Neural crest cell (in vitro differentiated cells): ENCODE measurements around the gene AOC3. TPM values are rescaled to one million over a fixed set of nuclear protein-coding genes. Genes with fewer than 3 reads are reported as not detected.
A peak's percentile ranks its signal among the peaks of the same experiment; 100 is the strongest.

Source experiments
- DNase-seq: peaks from one replicate; pipeline ENCODE4 v3.0.0; 2021; ENCODE audit warnings: low read depth, mixed read lengths, low spot score
- H3K27ac Mint-ChIP-seq: one replicate; pipeline ENCODE4 v1.8.0; 2021; ENCODE audit warnings: mild to moderate bottlenecking, mixed read lengths; ENCODE audit not compliant: unreplicated experiment
- H3K27me3 Mint-ChIP-seq: 2 replicates; pipeline ENCODE4 v1.8.0; 2021; ENCODE audit warnings: low read depth, mild to moderate bottlenecking, mixed read lengths
- H3K36me3 Mint-ChIP-seq: 2 replicates; pipeline ENCODE4 v1.8.0; 2021; ENCODE audit warnings: low read depth, mild to moderate bottlenecking, mixed read lengths
- H3K4me1 Mint-ChIP-seq: 2 replicates; pipeline ENCODE4 v1.8.0; 2021; ENCODE audit warnings: mixed read lengths
- H3K4me3 Mint-ChIP-seq: one replicate; pipeline ENCODE4 v1.8.0; 2021; ENCODE audit warnings: mild to moderate bottlenecking, mixed read lengths
- H3K9me3 Mint-ChIP-seq: 2 replicates; pipeline ENCODE4 v1.8.0; 2021; ENCODE audit warnings: mixed read lengths
- total RNA-seq: library from RNA; stranded (reverse); gene quantifications from 2 replicates; pipeline ENCODE4 v1.2.1, GENCODE V29; 2021
- TF ChIP-seq, protein P1 (sequence below): fragments of 200-600 bp; sonication (generic); conservative IDR thresholded peaks from 2 replicates; pipeline ENCODE4 v1.5.0; 2021; ENCODE audit warnings: antibody characterized with exemption, mild to moderate bottlenecking

The AOC3 gene
- total RNA-seq, 1 donor from 2014 or later, result 1.1 TPM

- peaks cover 34% of the 10 kb centered on the region for H3K27me3 Mint-ChIP-seq
- no peak overlapping the region for H3K27ac Mint-ChIP-seq
- peak overlapping the region; percentile 29 for H3K4me3 Mint-ChIP-seq
- TF ChIP-seq, protein P1, sequence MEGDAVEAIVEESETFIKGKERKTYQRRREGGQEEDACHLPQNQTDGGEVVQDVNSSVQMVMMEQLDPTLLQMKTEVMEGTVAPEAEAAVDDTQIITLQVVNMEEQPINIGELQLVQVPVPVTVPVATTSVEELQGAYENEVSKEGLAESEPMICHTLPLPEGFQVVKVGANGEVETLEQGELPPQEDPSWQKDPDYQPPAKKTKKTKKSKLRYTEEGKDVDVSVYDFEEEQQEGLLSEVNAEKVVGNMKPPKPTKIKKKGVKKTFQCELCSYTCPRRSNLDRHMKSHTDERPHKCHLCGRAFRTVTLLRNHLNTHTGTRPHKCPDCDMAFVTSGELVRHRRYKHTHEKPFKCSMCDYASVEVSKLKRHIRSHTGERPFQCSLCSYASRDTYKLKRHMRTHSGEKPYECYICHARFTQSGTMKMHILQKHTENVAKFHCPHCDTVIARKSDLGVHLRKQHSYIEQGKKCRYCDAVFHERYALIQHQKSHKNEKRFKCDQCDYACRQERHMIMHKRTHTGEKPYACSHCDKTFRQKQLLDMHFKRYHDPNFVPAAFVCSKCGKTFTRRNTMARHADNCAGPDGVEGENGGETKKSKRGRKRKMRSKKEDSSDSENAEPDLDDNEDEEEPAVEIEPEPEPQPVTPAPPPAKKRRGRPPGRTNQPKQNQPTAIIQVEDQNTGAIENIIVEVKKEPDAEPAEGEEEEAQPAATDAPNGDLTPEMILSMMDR, result no peak
- H3K4me1 Mint-ChIP-seq, result peaks cover 19% of the 10 kb centered on the region
- no peak for DNase-seq
- H3K36me3 Mint-ChIP-seq, result no peaks in the 10 kb centered on the region
- no peaks in the 10 kb centered on the region for H3K9me3 Mint-ChIP-seq
These were observed 23.5 kb upstream of the AOC3 start for GRCh38 chr17:42827472-42827871.

- Mint-ChIP-seq H3K27ac (no peak overlapping the region), H3K4me1 (peaks cover 21% of the 10 kb centered on the region), H3K4me3 (peak overlapping the region; percentile 65), H3K36me3 (no peaks in the 10 kb centered on the region), H3K27me3 (peaks cover 30% of the 10 kb centered on the region), H3K9me3 (no peaks in the 10 kb centered on the region)
- TF ChIP-seq, protein P1, result no peak
- no peak for DNase-seq
These were observed 20.0 kb upstream of the AOC3 start for GRCh38 chr17:42830971-42831370.

DNA sequence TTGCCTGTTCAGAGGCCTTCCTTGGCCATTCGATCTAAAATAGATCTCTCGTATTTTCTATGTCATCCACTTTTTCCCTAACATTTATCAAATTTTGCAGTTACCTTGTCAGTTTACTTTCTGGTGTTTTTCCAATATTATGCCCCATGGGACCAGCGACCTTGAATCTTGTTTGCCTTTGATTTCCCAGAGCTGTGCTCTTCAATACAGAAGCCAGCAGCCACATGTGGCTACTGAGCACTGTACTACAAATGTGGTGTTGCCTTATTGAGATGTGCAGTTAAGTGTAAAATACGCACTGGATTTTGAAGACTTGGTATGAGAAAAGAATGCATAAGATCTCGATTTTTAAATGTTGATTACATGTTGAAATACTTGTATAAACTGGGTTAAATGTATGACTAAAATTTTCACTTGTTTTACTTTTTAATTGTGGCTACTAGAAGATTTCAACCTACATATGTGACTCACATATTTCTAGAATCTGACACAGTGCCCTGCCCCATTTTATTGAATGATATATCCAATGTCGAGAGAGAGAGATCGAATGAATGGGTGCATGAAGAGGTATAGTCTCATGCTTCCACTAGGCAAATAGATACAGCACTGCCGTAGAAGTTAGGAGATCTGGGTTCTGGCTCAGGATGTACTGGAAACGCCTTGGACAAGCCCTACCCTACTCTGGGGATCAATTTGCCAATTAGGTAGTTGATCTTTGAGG lies 18.6 kb upstream of the AOC3 start:
- Mint-ChIP-seq H3K9me3 (no peaks in the 10 kb centered on the region), H3K27ac (peak overlapping the region; percentile 99), H3K4me3 (peak overlapping the region; percentile 97), H3K36me3 (peaks cover 3% of the 10 kb centered on the region), H3K27me3 (peaks cover 20% of the 10 kb centered on the region), H3K4me1 (peaks cover 21% of the 10 kb centered on the region)
- DNase-seq, result no peak
- TF ChIP-seq, protein P1, result no peak

DNA sequence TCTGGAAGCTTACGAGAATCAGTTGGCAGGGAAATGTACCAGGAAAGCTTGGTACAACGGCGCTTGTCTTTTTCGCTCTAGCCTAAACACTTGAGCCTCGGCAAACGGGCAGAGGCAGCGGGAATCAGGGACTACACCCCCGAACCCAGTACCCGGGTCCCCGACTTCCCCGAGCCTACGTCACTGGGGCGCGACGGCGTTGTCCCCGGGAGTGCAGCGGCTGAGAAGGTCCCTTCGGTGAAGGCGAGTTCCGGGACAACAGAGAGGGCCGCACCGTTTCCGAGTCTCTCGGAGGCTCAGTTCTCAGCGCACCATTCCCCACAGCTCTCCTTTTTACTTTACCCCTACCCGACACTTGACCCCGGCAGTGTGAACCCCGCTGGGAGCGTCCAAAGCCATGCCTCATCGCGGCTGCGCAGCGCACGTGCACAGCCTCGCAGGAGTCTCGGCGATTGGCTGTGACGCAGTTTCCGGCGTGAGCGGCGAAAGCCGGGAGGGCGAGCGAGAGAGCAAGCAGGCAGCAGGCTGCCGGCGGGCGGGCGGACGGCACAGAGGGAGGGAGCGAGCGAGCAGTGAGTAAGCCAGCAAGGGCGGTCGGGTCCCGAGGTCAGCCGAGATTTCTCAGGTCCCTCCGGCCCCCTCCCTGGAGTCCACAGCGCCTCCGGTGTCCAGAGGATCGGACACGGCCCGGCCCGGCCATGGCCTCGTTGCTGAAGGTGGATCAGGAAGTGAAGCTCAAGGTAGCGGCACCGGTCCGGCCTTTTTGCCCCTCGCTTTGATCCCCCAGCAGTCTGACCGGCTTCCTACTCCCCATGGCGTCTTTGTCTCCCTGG lies 17.8 kb upstream of the AOC3 start, which contains the start of gene PSME3:
PSME3 (plus strand) TSS at position 464 of the 833 bp plus-strand sequence; CDS start at position 699, 235 bp downstream.
- TF ChIP-seq, protein P1, result no peak
- Mint-ChIP-seq H3K4me3 (peak within 1 kb of the TSS; percentile 97), H3K27me3 (peaks cover 13% of the 10 kb centered on the region), H3K27ac (peak within 1 kb of the TSS; percentile 99), H3K9me3 (no peaks in the 10 kb centered on the region), H3K36me3 (peaks cover 7% of the 10 kb centered on the region), H3K4me1 (peaks cover 21% of the 10 kb centered on the region)
- peak; percentile 81 for DNase-seq

DNA sequence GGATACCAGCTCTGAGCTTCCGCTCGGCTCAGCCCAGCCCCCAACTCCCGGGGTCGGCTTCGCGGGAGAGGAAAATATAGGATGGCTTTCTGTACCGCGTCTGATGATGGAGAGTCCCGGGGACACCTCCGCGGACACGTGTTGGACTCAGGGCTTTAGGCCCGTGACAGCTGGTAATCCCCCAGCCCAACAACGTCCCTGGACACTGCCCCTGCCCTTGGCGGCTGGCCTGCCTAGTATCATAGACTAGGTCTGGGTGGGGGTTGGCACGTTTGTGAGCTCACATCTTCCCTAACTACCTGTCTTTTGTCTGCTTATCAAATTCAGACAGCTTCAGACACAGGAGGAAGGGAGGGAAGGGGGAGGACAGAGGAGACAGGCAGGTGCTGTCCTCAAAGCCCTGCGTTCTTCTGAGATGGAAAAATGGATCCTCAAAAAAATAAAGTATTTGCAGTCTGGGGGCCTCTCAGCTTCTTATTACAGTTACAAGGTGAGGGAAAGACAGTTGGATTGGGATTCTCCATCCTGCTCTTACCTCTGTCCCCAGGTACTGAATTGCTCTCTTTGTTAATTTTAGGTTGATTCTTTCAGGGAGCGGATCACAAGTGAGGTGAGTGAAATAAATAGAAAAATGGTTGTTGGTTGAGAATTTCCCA lies 17.1 kb upstream of the AOC3 start:
- Mint-ChIP-seq H3K27me3 (peaks cover 5% of the 10 kb centered on the region), H3K36me3 (peaks cover 9% of the 10 kb centered on the region), H3K4me1 (peaks cover 21% of the 10 kb centered on the region), H3K9me3 (no peaks in the 10 kb centered on the region), H3K27ac (peak overlapping the region; percentile 89), H3K4me3 (peak overlapping the region; percentile 97)
- TF ChIP-seq, protein P1, result no peak
- no peak for DNase-seq
